PC-9 (cell line): ENCODE measurements around the gene DRC3. TPM values are rescaled to one million over a fixed set of nuclear protein-coding genes. Genes with fewer than 3 reads are reported as not detected.

Experiments used
- BruUV-seq: library from RNA; stranded (reverse); fragments of 400-500 nt; replicated peaks from 2 replicates; lab custom pipeline; 2021; lab: Mats Ljungman, UMichigan
- CTCF ChIA-PET: fragments of 300-600 bp; sonication (Branson Sonifier 250); formaldehyde crosslinking; loops from one replicate; lab custom pipeline; 2022; ENCODE audit warnings: antibody characterized with exemption; lab: Charles Lee
- POLR2A ChIA-PET: fragments of 300-600 bp; sonication (Branson Sonifier 250); formaldehyde crosslinking; loops from one replicate; lab custom pipeline; 2022; ENCODE audit warnings: antibody characterized with exemption; ENCODE audit not compliant: unreplicated experiment; lab: Charles Lee
- DNase-seq, 2 experiments: peaks; one replicate each; pipeline versions ENCODE4 v3.0.0 to v3.0.0-alpha.2; 2015 to 2022; ENCODE audit warnings: mixed read lengths in 1 of 2
- H2AFZ ChIP-seq: fragments of 200-600 bp; sonication (generic); 2 replicates; pipeline ENCODE4 v1.8.1; 2017; ENCODE audit warnings: antibody characterized with exemption
- H3F3A ChIP-seq: fragments of 200-600 bp; sonication (generic); 2 replicates; pipeline ENCODE4 v1.8.1; 2017; ENCODE audit warnings: antibody characterized with exemption, mild to moderate bottlenecking, low read depth; ENCODE audit not compliant: insufficient read depth
- H3K27ac ChIP-seq: fragments of 200-600 bp; sonication (generic); 2 replicates; pipeline ENCODE4 v1.6.1; 2016; ENCODE audit warnings: mixed run types
- H3K27me3 ChIP-seq: fragments of 200-600 bp; sonication (generic); 2 replicates; pipeline ENCODE4 v1.6.1; 2016; ENCODE audit warnings: low read depth, mixed run types; ENCODE audit not compliant: insufficient read depth
- H3K36me3 ChIP-seq: fragments of 200-600 bp; sonication (generic); 2 replicates; pipeline ENCODE4 v1.6.1; 2016; ENCODE audit warnings: low read depth, mixed run types
- H3K4me1 ChIP-seq: fragments of 200-600 bp; sonication (generic); replicated peaks from 2 replicates; pipeline ENCODE4 v1.6.1; 2016; ENCODE audit warnings: mixed run types; ENCODE audit not compliant: insufficient read depth
- H3K4me2 ChIP-seq: fragments of 200-600 bp; sonication (generic); 2 replicates; pipeline ENCODE4 v1.6.1; 2017; ENCODE audit warnings: mixed run types
- H3K4me3 ChIP-seq: fragments of 200-600 bp; sonication (generic); 2 replicates; pipeline ENCODE4 v1.6.1; 2016; ENCODE audit warnings: mixed run types
- H3K79me2 ChIP-seq: fragments of 200-600 bp; sonication (generic); 2 replicates; pipeline ENCODE4 v1.6.1; 2017; ENCODE audit warnings: low read depth, mixed run types
- H3K9me2 ChIP-seq: fragments of 200-600 bp; sonication (generic); 2 replicates; pipeline ENCODE4 v1.8.1; 2017; ENCODE audit warnings: mild to moderate bottlenecking; ENCODE audit not compliant: insufficient read depth
- H3K9me3 ChIP-seq: fragments of 200-600 bp; sonication (generic); 2 replicates; pipeline ENCODE4 v1.8.1; 2016; ENCODE audit warnings: low read depth; ENCODE audit not compliant: insufficient read depth
- H4K20me1 ChIP-seq: fragments of 200-600 bp; sonication (generic); 2 replicates; pipeline ENCODE4 v1.8.1; 2017; ENCODE audit not compliant: insufficient read depth
- CTCF ChIP-seq: fragments of 200-600 bp; sonication (generic); conservative IDR thresholded peaks from 2 replicates; pipeline ENCODE4 v1.6.1; 2017; ENCODE audit warnings: mixed run types, antibody characterized with exemption, mild to moderate bottlenecking, moderate library complexity
- EZH2 ChIP-seq: fragments of 200-600 bp; sonication (generic); IDR thresholded peaks from 2 replicates; pipeline ENCODE4 v1.8.0; 2017; ENCODE audit warnings: antibody characterized with exemption, low read depth
- intact Hi-C: fragments of 100-400 bp; cut with micrococcal nuclease; formaldehyde crosslinking; loops from one replicate; pipeline ENCODE4 v1.10.0; 2022; ENCODE audit not compliant: unreplicated experiment
- total RNA-seq: library from RNA; stranded (reverse); gene quantifications from 2 replicates; pipeline ENCODE4 v1.2.3, GENCODE V29; 2021

DRC3 gene
- total RNA-seq, 1 experiment from 2014 or later, result 15.2 TPM

GRCh38 chr17:17934806-17935205, 37.9 kb upstream of the DRC3 start:
- no peaks in the 10 kb centered on the region for H3K9me2 ChIP-seq
- peaks cover 33% of the 10 kb centered on the region for H3K4me1 ChIP-seq
- no peaks in the 10 kb centered on the region for H3K9me3 ChIP-seq
- no TSS peak for BruUV-seq
- no peak overlapping the region for H3K4me3 ChIP-seq
- no peak for TF ChIP-seq EZH2
- TF ChIP-seq CTCF, result no peak
- peak overlapping the region; percentile 67 for H3K4me2 ChIP-seq
- peaks cover 20% of the 10 kb centered on the region for H3F3A ChIP-seq
- no peak for DNase-seq
- intact Hi-C loops, result no loop called here
- ChIA-PET POLR2A (interaction anchor here (0.5 kb wide), 1 partner anchor 913 kb away, joined by 5 read pairs; no protein-coding TSS in a partner anchor), CTCF (no interaction called here)
- H3K79me2 ChIP-seq, result peaks cover 35% of the 10 kb centered on the region
- H3K27ac ChIP-seq, result no peak overlapping the region
- H4K20me1 ChIP-seq, result no peaks in the 10 kb centered on the region
- no peaks in the 10 kb centered on the region for H3K27me3 ChIP-seq
- no peak overlapping the region for H2AFZ ChIP-seq
- H3K36me3 ChIP-seq, result no peaks in the 10 kb centered on the region

GRCh38 chr17:17935321-17936271, 37.1 kb upstream of the DRC3 start:
- ChIA-PET POLR2A (interaction anchor here (0.5 to 0.9 kb wide), 5 partner anchors 9 to 914 kb away, joined by 3 to 10 read pairs (median 5); no protein-coding TSS in a partner anchor), CTCF (interaction anchor here (0.5 kb wide), 1 partner anchor 72 kb away, joined by 12 read pairs; no protein-coding TSS in a partner anchor)
- peaks cover 37% of the 10 kb centered on the region for H3K4me1 ChIP-seq
- peaks cover 35% of the 10 kb centered on the region for H3K79me2 ChIP-seq
- H3K9me3 ChIP-seq, result no peaks in the 10 kb centered on the region
- H2AFZ ChIP-seq, result no peak overlapping the region
- no peaks in the 10 kb centered on the region for H3K36me3 ChIP-seq
- H3F3A ChIP-seq, result peaks cover 20% of the 10 kb centered on the region
- H3K4me3 ChIP-seq, result 0 out of 2 replicates have a peak overlapping the region, but pooled peaks have one; percentile 11
- peak; percentile 64 to 93 for DNase-seq
- H4K20me1 ChIP-seq, result no peaks in the 10 kb centered on the region
- H3K27me3 ChIP-seq, result no peaks in the 10 kb centered on the region
- H3K4me2 ChIP-seq, result peak overlapping the region; percentile 67
- BruUV-seq, result no TSS peak
- intact Hi-C loops, result no loop called here
- H3K9me2 ChIP-seq, result no peaks in the 10 kb centered on the region
- TF ChIP-seq CTCF, result no peak
- no peak for TF ChIP-seq EZH2
- peak overlapping the region; percentile 65 for H3K27ac ChIP-seq

- no peak for TF ChIP-seq CTCF
- no peak for TF ChIP-seq EZH2
- Histone ChIP-seq H3K27ac (no peak overlapping the region), H3K36me3 (no peaks in the 10 kb centered on the region), H3K9me2 (no peaks in the 10 kb centered on the region), H3K27me3 (no peaks in the 10 kb centered on the region), H3K4me1 (peaks cover 53% of the 10 kb centered on the region), H3K79me2 (peaks cover 46% of the 10 kb centered on the region), H4K20me1 (no peaks in the 10 kb centered on the region), H3F3A (peaks cover 20% of the 10 kb centered on the region), H2AFZ (no peak overlapping the region), H3K4me3 (no peak overlapping the region), H3K4me2 (no peak overlapping the region), H3K9me3 (no peaks in the 10 kb centered on the region)
- ChIA-PET CTCF (no interaction called here), POLR2A (no interaction called here)
- no TSS peak for BruUV-seq
- DNase-seq, result no peak
- intact Hi-C loops, result no loop called here
These were observed 35.3 kb upstream of the DRC3 start for GRCh38 chr17:17937201-17937853.
